Stimulated activated CD8-positive, alpha-beta memory T cell treated with anti-CD3 and anti-CD28 coated beads, Interleukin-4, amount 100 ng/mL, for 1 hour (primary cell): ENCODE results near the gene MAGEB16.

Source experiments
- DNase-seq, 2 donors: peaks; one replicate each; pipeline ENCODE4 v3.0.0-alpha.2; 2020; ENCODE audit warnings: low read depth in 2 of 2, low spot score in 1 of 2

MAGEB16 gene

GRCh38 chrX:35798042-35798441 is at the start of gene MAGEB16:
Gene MAGEB16 (plus strand): TSS chrX:35798342. CDS start chrX:35802197, 3,855 bp downstream.
- DNase-seq: no peak

- no peak for DNase-seq
Measured at GRCh38 chrX:35773958-35774564, 24.1 kb upstream of the MAGEB16 start.

- no peak for DNase-seq
Measured at GRCh38 chrX:35785075-35785474, 13.1 kb upstream of the MAGEB16 start.

GRCh38 chrX:35786271-35786670 is 11.9 kb upstream of the MAGEB16 start:
- no peak for DNase-seq

GRCh38 chrX:35787867-35788266 is 10.3 kb upstream of the MAGEB16 start:
- no peak for DNase-seq

GRCh38 chrX:35800474-35800873 is 2.3 kb downstream of the MAGEB16 start:
- DNase-seq: no peak

GRCh38 chrX:35809781-35810180 is 11.6 kb downstream of the MAGEB16 start:
- no peak for DNase-seq

- no peak for DNase-seq
Measured at GRCh38 chrX:35819241-35819640, 21.1 kb downstream of the MAGEB16 start.

- DNase-seq: no peak
Measured at GRCh38 chrX:35826503-35826902, 28.4 kb downstream of the MAGEB16 start.

GRCh38 chrX:35829501-35829900 is 31.4 kb downstream of the MAGEB16 start:
- DNase-seq: no peak

GRCh38 chrX:35841872-35842271 is 43.7 kb downstream of the MAGEB16 start:
- DNase-seq: no peak

- no peak for DNase-seq
Measured at GRCh38 chrX:35842674-35843073, 44.5 kb downstream of the MAGEB16 start.

- DNase-seq: no peak
Measured at GRCh38 chrX:35847736-35848135, 49.6 kb downstream of the MAGEB16 start.
